SU-DHL-6 (cell line): ENCODE measurements around the gene SLC39A5.

Source experiments
- H2AFZ ChIP-seq: fragments of 200-600 bp; sonication (generic); 2 replicates; pipeline ENCODE4 v1.6.1; 2014; ENCODE audit warnings: low read depth, mild to moderate bottlenecking, moderate library complexity, mixed read lengths, antibody characterized with exemption, low read length; ENCODE audit not compliant: severe bottlenecking
- H3F3A ChIP-seq: fragments of 200-600 bp; shearing (Covaris generic); 2 replicates; pipeline ENCODE4 v1.6.0; 2016; ENCODE audit warnings: antibody characterized with exemption, mild to moderate bottlenecking; ENCODE audit not compliant: insufficient read depth
- H3K27ac ChIP-seq: fragments of 200-600 bp; sonication (generic); 2 replicates; pipeline ENCODE4 v1.5.1; 2016; ENCODE audit warnings: low read depth, mild to moderate bottlenecking, low read length, moderate library complexity, mixed read lengths
- H3K27me3 ChIP-seq: fragments of 200-600 bp; sonication (generic), shearing (Covaris generic); 2 replicates; pipeline ENCODE4 v1.6.0; 2014; ENCODE audit warnings: mild to moderate bottlenecking, low read length
- H3K36me3 ChIP-seq: fragments of 200-600 bp; sonication (generic); 2 replicates; pipeline ENCODE4 v1.6.1; 2014; ENCODE audit warnings: mild to moderate bottlenecking, low read length, mixed read lengths
- H3K4me2 ChIP-seq: fragments of 300-600, 200-600 bp; shearing (Covaris generic), sonication (generic); 2 replicates; pipeline ENCODE4 v1.6.0; 2014; ENCODE audit warnings: low read length, low read depth, mild to moderate bottlenecking; ENCODE audit not compliant: poor library complexity, severe bottlenecking
- H3K4me3 ChIP-seq: fragments of 200-600 bp; sonication (generic); 2 replicates; pipeline ENCODE4 v1.5.1; 2014; ENCODE audit warnings: antibody characterized with exemption, low read length, mild to moderate bottlenecking, mixed read lengths; ENCODE audit not compliant: insufficient read depth, poor library complexity, severe bottlenecking
- H3K79me2 ChIP-seq: fragments of 200-600 bp; sonication (generic); 2 replicates; pipeline ENCODE4 v1.6.1; 2014; ENCODE audit warnings: mild to moderate bottlenecking, low read length, moderate library complexity; ENCODE audit not compliant: insufficient read depth
- H3K9ac ChIP-seq: fragments of 200-600 bp; sonication (generic); 2 replicates; pipeline ENCODE4 v1.7.0; 2014; ENCODE audit warnings: mild to moderate bottlenecking, low read length
- H3K9me2 ChIP-seq: fragments of 200-600 bp; sonication (generic); replicated peaks from 2 replicates; pipeline ENCODE4 v1.6.1; 2014; ENCODE audit warnings: low read length; ENCODE audit not compliant: insufficient read depth
- H3K9me3 ChIP-seq: fragments of 200-600 bp; sonication (generic); 2 replicates; pipeline ENCODE4 v1.6.1; 2014; ENCODE audit warnings: low read length, mixed read lengths; ENCODE audit not compliant: insufficient read depth
- H4K20me1 ChIP-seq: fragments of 200-600 bp; sonication (generic); 2 replicates; pipeline ENCODE4 v1.6.1; 2014; ENCODE audit warnings: low read depth, mild to moderate bottlenecking, antibody characterized with exemption, low read length, moderate library complexity, mixed read lengths
- CTCF ChIP-seq: fragments of 200-600 bp; sonication (generic); IDR thresholded peaks from one replicate; pipeline ENCODE4 v1.5.1; 2017; ENCODE audit warnings: antibody characterized with exemption, mild to moderate bottlenecking, low read length, moderate library complexity; ENCODE audit not compliant: insufficient read depth, poor library complexity, severe bottlenecking
- EZH2phosphoT487 ChIP-seq: fragments of 200-600 bp; sonication (generic), shearing (Covaris generic); conservative IDR thresholded peaks from 2 replicates; pipeline ENCODE4 v1.6.1; 2018; ENCODE audit warnings: mild to moderate bottlenecking, antibody characterized with exemption, low read length, moderate library complexity, mixed read lengths

SLC39A5 gene

GRCh38 chr12:56255671-56256070 is 25.8 kb downstream of the SLC39A5 start:
- no peak overlapping the region for H3K9ac ChIP-seq
- no peak overlapping the region for H2AFZ ChIP-seq
- H3K4me2 ChIP-seq, result no peak overlapping the region

GRCh38 chr12:56256326-56256960 is 26.6 kb downstream of the SLC39A5 start:
- no peak overlapping the region for H3K9ac ChIP-seq
- H3K9me2 ChIP-seq, result no peaks in the 10 kb centered on the region
- peaks cover 2% of the 10 kb centered on the region; the same call in 1 of the 2 replicates for H3F3A ChIP-seq
- TF ChIP-seq EZH2phosphoT487 (no peak), CTCF (no peak)
- H3K4me2 ChIP-seq, result no peak overlapping the region
- H3K4me3 ChIP-seq, result no peak overlapping the region
- H3K27ac ChIP-seq, result no peak overlapping the region
- H3K36me3 ChIP-seq, result no peaks in the 10 kb centered on the region
- no peaks in the 10 kb centered on the region for H3K27me3 ChIP-seq
- H3K79me2 ChIP-seq, result peaks cover 10% of the 10 kb centered on the region; the same call in 1 of the 2 replicates
- no peak overlapping the region for H2AFZ ChIP-seq
- no peaks in the 10 kb centered on the region for H3K9me3 ChIP-seq
- no peaks in the 10 kb centered on the region for H4K20me1 ChIP-seq

More at GRCh38 chr12:56255671-56256070, 25.8 kb downstream of the SLC39A5 start:
- no peaks in the 10 kb centered on the region for H3F3A ChIP-seq
- H4K20me1 ChIP-seq, result no peaks in the 10 kb centered on the region
- no peaks in the 10 kb centered on the region for H3K36me3 ChIP-seq
- H3K9me3 ChIP-seq, result no peaks in the 10 kb centered on the region
- TF ChIP-seq CTCF, result no peak
- TF ChIP-seq EZH2phosphoT487, result no peak
- H3K27ac ChIP-seq, result no peak overlapping the region
- peaks cover 10% of the 10 kb centered on the region; the same call in 1 of the 2 replicates for H3K79me2 ChIP-seq
- H3K4me3 ChIP-seq, result no peak overlapping the region
- H3K9me2 ChIP-seq, result no peaks in the 10 kb centered on the region
- no peaks in the 10 kb centered on the region for H3K27me3 ChIP-seq

- H3K4me2 ChIP-seq, result peak overlapping the region; percentile 70
- peak overlapping the region; percentile 66 for H3K4me3 ChIP-seq
- H3K9me2 ChIP-seq, result no peaks in the 10 kb centered on the region
- no peak overlapping the region for H3K27ac ChIP-seq
- no peaks in the 10 kb centered on the region for H3K36me3 ChIP-seq
- peaks cover 3% of the 10 kb centered on the region; the same call in 1 of the 2 replicates for H3F3A ChIP-seq
- no peaks in the 10 kb centered on the region for H3K27me3 ChIP-seq
- H4K20me1 ChIP-seq, result no peaks in the 10 kb centered on the region
- no peak overlapping the region for H2AFZ ChIP-seq
- no peaks in the 10 kb centered on the region for H3K9me3 ChIP-seq
- TF ChIP-seq EZH2phosphoT487 (no peak), CTCF (no peak)
- peak overlapping the region; percentile 73 for H3K9ac ChIP-seq
- H3K79me2 ChIP-seq, result peaks cover 10% of the 10 kb centered on the region; the same call in 1 of the 2 replicates
These were observed 27.2 kb downstream of the SLC39A5 start for GRCh38 chr12:56257071-56257470.
